Fibroblast of skin of right biceps (primary cell): Measurements from ENCODE around the gene SCAMP2.

Source experiments
- DNase-seq: peaks from one replicate; pipeline ENCODE4 v3.0.0-alpha.2; 2013

The SCAMP2 gene

GRCh38 chr15:74857671-74858368 lies 15.3 kb downstream of the SCAMP2 start:
- no peak for DNase-seq

- DNase-seq = no peak
These were observed 16.0 kb downstream of the SCAMP2 start for GRCh38 chr15:74857082-74857655.

GRCh38 chr15:74856537-74856936 lies 16.6 kb downstream of the SCAMP2 start:
- DNase-seq = no peak

GRCh38 chr15:74855857-74856256 lies 17.3 kb downstream of the SCAMP2 start:
- no peak for DNase-seq

GRCh38 chr15:74854453-74855022 lies 18.6 kb downstream of the SCAMP2 start:
- no peak for DNase-seq

GRCh38 chr15:74851960-74852359 lies 21.2 kb downstream of the SCAMP2 start:
- DNase-seq = no peak

GRCh38 chr15:74850393-74850792 lies 22.8 kb downstream of the SCAMP2 start:
- no peak for DNase-seq

GRCh38 chr15:74847432-74847831 lies 25.7 kb downstream of the SCAMP2 start:
- no peak for DNase-seq

- no peak for DNase-seq
These were observed 27.6 kb downstream of the SCAMP2 start for GRCh38 chr15:74845581-74845980.

- no peak for DNase-seq
These were observed 28.0 kb downstream of the SCAMP2 start for GRCh38 chr15:74845208-74845568.

- no peak for DNase-seq
These were observed 28.6 kb downstream of the SCAMP2 start for GRCh38 chr15:74844319-74845207.

GRCh38 chr15:74843891-74844299 lies 29.3 kb downstream of the SCAMP2 start:
- no peak for DNase-seq

- no peak for DNase-seq
These were observed 29.7 kb downstream of the SCAMP2 start for GRCh38 chr15:74843445-74843828.

GRCh38 chr15:74842581-74843444 lies 30.4 kb downstream of the SCAMP2 start, which contains the start of gene ULK3:
TSS of gene ULK3 (minus strand) at chr15:74843156. CDS start at chr15:74843105, 51 bp downstream.
- DNase-seq = peak; percentile 87

- DNase-seq = no peak
These were observed 31.2 kb downstream of the SCAMP2 start for GRCh38 chr15:74841891-74842373.

- no peak for DNase-seq
These were observed 32.1 kb downstream of the SCAMP2 start for GRCh38 chr15:74840851-74841775.

GRCh38 chr15:74839526-74840395 lies 33.4 kb downstream of the SCAMP2 start:
- DNase-seq = no peak

GRCh38 chr15:74838746-74839525 lies 34.2 kb downstream of the SCAMP2 start:
- DNase-seq = no peak

GRCh38 chr15:74838137-74838516 lies 35.0 kb downstream of the SCAMP2 start:
- no peak for DNase-seq
